Dermis blood vessel endothelial cell (primary cell): Measurements from ENCODE around the gene TMEM50A. TPM values are rescaled to one million over a fixed set of nuclear protein-coding genes. Genes with fewer than 3 reads are reported as not detected.
"Not testable (repeated sequence)": the region's sequence is repeated elsewhere in the genome, so short reads cannot be mapped to it uniquely, and the experiment has no call there.

Experiments used
- DNase-seq: peaks from one replicate; pipeline ENCODE4 v3.0.0; 2010
- total RNA-seq: library from RNA; depleted of rRNA; stranded (reverse); fragments of >200 nt; gene quantifications from 2 replicates; pipeline ENCODE4 v1.2.3, GENCODE V29; 2014

TMEM50A gene
- total RNA-seq, 1 donor from 2014 or later, result 248 TPM

DNA sequence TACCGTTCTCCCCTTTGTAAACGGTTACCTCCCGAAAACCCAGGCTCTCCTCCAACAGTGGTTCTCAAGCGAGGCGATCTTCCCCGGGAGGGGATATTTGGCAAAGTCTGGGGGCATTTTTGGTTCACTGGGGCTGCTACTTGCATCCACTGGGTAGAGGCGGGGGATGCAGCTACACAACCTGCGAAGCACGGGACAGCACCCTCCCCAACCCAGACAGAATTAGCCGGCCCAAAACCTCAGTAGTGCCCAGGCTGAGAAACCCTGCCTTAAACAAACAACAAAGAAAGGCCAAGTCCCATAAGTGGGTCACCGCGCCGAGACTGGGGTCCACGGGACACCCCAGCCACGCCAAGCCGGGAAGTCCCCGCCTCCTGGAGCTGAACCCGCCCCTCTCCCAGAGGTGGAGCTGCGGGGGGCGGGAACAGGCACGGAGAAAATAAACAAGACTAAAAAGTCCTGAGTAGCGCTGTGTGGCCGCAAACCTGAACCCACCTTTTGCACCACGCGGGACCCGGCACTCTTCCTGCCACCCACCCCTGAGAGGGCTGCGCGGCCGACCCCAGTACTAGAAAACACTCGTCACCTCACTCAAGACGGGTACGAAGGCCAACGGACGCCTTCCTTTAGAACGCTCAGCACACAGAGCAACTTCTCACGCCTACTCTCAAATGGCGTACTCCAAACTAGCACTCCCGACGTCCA is 499 bp upstream of the TMEM50A start:
- DNase-seq, result not testable (repeated sequence)

DNA sequence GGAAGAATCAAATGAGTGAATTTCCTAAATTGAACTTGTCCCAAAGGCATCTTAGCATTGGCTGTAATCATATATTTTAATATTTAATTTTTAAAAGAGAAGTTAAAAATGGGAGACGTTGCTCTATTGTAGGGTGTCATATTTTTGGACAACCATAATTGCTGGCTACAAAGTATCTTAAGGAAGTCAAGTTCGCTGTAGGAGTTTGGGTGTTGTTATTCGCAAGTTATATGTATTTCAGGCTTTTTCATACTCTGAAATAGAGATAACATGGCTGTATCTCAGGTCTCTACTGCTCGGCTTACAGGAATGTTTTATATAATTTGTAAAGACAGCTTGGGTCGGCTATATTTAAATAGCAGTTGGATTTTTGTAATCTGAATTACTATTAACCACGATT is 852 bp downstream of the TMEM50A start:
- DNase-seq, result no peak

DNA sequence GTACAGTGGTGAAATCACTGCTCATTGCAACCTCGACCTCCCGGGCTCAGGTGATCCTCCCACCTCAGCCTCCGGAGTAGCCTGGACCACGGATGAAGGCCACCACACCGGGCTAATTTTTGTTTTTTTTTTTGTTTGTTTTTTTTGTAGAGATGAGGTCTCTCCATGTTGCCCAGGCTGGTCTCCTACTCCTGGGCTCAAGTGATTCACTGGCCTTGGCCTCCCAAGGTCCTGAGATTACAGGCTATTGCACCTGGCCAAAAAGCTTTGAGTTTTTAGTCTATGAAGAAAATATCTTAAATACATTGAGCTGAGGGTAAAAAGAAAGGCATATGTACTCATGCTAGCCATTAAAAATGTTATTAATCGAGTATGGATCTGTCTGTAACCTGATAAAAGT is 3.6 kb downstream of the TMEM50A start:
- DNase-seq, result no peak

DNA sequence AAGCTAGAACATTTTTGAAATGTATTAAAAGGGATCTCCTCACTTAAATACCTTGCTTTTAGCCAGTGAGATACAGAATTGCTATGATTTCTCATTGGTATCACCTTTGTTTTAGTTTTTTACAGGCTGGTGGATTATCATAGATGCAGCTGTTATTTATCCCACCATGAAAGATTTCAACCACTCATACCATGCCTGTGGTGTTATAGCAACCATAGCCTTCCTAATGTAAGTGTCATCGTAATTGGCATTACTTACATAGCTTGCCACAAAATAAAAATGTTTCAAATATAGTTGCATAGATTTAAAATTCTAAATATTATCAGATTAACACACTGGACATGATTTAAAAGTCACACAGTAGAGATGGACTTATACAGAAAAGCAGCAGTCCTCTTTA is 4.7 kb downstream of the TMEM50A start:
- no peak for DNase-seq

DNA sequence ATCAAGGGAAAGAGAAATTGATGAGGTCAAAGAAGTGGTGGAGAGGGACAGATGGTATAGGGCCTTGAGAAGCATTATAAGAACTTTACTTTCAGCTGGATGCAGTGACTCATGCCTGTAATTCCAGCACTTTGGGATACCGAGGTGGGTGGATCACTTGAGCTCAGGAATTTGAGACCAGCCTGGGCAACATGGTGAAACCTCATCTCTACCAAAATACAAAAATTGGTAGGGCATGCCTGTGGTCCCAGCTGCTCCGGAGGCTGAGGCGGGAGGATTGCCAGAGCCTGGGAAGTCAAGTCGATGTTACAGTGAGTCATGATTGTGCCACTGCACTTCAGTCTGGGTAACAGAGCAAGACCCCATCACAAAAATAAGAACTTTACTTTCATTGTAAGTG is 5.7 kb downstream of the TMEM50A start:
- DNase-seq, result no peak

DNA sequence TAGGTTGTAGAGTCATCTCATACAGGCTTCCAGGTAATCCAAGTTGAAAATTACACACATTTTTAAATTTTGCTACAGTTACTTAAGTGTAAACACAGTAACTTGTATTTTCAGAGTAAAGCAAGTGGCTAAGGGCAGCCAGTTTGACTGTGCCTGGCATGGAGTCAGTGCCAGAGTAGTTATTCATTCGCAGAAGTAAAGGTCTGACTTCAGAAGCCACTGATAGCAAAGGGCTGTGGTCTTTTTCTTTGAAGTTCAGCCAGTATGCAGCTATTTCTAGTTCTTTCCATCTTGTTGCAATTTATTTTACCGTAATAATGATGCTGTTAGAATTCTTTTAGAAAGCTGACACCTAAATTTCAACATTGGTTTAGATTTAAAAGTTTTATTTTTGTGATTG is 9.4 kb downstream of the TMEM50A start:
- no peak for DNase-seq

DNA sequence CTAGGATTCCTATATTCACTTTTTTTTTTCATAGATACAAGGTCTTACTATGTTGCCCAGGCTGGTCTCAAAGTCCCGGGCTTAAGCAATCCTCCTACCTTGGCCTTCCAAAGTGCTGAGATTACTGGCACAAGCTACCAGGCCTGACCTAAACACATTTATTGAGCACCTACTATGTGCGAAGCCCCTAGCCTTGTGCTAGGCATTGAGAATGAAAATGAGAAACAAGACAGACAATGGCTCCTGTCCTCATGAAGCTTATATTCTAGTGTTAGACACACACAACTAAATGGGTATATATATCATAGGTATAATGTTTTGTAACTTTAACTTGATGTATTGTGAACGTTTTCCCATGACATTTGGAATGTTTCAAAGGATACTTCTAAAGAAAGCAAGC is 11.5 kb downstream of the TMEM50A start:
- DNase-seq, result no peak

DNA sequence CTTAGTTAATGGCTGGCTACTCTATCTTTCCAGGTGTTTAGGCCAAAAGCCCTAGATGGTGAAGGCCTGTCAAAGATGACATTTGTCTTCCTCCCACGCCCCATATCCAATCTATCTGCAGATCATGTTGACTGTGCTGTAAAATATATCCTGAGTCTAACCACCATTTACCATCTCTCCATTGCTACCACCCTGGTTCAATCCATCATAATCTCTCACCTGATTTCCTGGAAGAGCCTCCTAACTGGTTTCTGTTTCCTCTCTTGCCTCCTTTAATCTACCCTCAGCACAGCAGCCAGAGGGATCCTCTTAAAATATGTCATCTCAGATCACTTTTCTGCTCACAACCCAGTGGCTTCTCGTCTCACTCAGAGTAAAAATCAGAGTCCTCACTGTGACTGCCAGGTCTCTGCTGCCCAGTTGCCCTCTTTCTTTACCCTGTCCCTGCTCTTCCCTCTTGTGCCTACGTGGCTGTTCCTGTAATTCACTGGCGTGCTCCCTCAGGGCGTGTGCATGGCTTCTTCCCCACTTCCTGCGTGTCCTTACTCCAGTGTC is 17.8 kb downstream of the TMEM50A start:
- no peak for DNase-seq

DNA sequence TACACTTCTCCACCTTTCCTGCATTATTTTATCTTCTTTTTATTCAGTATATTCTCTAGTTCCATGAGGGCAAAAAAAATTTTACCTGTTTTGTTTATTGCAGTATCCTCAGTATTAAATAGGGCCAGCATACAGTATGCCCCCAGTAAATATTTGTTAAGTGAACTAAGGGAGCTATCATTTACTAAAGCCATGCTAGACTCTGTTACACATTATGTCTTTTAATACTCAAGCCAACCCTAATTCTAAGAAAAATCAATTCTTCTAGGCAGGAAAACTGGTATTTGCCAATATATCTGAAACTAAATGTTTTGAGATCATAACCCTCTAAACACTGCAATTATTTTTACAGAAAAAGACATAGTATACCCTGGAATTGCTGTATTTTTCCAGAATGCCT is 18.3 kb downstream of the TMEM50A start:
- no peak for DNase-seq

DNA sequence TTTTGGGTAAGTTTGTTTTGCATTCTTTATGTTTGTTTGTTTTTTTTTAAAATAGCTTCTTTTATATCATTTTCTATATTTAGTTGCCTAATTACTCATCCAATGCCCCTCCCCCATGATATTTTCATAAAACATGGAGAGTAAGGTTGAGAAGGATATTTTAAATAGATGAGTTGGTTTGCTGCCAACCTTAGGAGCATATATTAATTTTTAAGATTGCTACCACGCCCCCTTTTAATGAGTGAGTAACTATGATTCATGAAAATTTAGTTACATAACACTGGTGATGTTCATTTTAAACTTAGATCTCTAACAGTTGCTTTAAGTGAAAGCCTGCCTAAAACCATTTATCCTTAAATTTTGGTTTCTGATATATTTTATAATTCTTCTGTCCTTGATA is 18.7 kb downstream of the TMEM50A start:
- no peak for DNase-seq

DNA sequence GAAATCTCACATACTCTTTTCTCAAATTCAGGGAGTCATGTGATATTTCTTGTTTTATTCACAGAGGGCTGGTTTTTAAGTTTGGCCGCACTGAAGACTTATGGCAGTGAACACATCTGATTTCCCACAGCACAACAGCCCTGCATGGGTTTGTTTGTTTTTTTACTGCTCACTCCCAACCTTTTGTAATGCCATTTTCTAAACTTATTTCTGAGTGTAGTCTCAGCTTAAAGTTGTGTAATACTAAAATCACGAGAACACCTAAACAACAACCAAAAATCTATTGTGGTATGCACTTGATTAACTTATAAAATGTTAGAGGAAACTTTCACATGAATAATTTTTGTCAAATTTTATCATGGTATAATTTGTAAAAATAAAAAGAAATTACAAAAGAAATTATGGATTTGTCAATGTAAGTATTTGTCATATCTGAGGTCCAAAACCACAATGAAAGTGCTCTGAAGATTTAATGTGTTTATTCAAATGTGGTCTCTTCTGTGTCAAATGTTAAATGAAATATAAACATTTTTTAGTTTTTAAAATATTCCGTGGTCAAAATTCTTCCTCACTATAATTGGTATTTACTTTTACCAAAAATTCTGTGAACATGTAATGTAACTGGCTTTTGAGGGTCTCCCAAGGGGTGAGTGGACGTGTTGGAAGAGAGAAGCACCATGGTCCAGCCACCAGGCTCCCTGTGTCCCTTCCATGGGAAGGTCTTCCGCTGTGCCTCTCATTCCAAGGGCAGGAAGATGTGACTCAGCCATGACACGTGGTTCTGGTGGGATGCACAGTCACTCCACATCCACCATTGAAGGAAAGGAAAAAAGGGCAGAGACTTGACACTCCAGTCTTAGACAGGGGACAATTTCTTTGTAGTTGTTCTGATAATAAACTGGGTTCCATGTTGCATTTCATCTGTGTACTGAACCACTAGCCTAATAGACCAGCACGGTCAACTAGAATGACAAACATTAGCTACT is 22.8 kb downstream of the TMEM50A start:
- peak; percentile 83 for DNase-seq

DNA sequence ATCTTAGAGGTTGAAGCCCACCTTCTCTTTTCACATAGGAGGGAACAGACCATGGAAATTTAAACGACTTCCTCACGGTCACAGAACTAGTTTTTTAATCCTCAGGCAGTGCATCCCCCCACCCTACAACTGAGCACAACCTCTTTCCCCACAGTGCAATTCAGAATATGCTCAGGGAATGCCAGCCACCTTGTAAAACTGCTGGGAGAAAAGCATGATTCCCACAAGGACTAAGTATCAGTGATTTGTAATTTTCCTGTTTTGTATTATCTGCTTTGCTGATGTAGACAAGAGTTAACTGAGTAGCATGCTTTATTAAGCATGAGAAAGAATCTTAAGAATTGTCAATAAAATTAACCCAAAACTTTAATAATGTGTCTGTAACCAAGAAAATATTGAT is 23.8 kb downstream of the TMEM50A start:
- peak; percentile 5 for DNase-seq

DNA sequence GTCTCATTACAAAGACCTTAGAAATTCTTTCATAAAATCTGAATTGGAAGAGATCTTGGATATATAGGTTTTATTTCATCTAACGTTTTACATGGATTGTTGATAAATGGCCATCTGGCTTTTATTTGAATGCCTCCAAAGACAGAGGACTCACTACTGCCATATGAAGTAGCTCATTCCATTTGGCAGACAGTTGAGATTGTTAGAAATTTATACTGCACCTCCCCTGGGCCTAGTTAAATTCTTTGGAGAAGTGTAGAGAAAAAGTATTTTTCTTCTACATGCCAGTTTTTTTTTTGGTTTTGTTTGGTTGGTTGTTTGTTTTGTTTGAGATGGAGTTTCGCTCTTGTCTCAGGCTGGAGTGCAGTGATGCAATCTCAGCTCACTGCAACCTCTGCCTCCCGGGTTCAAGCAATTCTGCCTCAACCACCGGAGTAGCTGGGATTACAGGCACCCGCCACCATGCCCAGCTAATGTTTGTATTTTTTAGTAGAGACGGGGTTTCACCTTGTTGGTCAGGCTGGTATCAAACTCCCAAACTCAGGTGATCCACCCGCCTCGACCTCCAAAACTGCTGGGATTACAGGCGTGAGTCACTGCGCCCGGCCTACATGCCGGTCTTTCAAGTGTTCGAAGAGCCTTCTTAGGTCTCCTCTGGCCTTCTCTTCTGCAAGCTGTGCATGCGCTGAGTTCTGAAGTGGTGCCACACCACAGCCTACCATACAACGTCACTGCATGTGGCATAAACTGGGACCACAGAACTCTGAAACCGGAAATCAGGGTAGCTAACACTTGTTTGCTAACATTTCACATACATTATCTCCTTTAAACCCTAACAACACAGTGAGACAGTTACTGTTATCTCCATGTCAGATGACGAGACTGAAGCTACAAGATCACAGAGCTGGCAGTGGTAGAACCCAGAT is 24.8 kb downstream of the TMEM50A start:
- DNase-seq, result not testable (repeated sequence)

DNA sequence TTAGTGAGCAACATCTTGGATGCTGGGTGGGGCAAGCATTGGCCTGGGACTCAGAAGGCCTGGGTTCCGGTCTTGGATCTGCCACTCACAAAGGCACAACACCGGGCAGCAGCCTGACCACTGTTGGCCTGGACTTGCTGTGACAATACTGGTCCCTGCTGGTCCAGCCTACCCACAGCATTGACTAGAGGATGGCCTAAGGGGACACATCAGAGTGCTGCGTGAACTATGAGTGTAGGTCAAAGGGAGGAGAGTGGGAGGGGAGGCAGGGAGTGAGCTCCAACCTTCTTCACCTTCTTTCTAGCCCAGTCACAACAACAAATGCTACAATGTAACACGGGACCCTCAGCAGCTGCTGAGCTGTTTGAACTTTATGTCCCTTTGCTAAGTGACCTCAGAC is 31.1 kb downstream of the TMEM50A start:
- no peak for DNase-seq

DNA sequence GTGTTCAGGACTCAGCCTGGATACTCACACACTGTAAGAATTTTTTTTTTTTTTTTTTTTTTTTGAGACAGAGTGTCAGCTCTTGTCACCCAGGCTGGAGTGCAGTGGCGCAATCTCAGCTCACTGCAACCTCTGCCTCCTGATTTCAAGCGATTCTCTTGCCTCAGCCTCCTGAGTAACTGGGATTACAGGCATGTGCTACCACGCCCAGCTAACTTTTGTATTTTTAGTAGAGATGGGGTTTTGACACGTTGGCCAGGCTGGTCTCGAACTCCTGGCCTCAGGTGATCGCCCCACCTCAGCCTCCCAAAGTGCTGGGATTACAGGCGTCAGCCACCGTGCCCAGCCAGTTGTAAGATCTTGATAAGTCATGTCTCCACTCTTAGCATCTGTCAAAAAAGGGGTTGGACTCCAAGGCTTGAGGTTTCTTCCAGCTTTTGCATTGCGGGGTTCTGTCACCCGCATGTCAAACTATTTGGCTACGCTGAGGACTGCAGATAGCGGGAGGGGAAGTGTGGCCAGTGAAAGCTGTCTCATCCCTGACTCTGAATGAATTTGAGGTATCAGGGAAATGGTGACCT is 31.6 kb downstream of the TMEM50A start:
- not testable (repeated sequence) for DNase-seq

DNA sequence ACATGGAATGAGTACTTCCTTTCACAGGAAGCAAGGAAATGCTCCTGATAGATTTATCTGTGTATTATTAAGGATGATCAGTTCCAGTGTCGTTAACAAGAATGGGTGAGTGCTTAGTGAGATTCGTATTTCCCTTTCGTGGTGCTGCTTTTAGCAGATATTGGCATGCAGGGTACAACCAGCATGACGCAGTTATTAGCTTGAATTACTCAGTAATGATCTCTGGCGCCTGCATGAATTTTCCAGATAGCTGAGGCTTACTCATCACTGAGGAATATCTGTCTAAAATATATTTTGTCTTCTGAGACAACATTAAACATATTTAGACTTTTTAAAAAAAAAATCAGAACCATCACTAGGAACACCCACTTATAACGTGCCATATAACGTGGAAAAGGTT is 33.6 kb downstream of the TMEM50A start:
- peak; percentile 47 for DNase-seq

DNA sequence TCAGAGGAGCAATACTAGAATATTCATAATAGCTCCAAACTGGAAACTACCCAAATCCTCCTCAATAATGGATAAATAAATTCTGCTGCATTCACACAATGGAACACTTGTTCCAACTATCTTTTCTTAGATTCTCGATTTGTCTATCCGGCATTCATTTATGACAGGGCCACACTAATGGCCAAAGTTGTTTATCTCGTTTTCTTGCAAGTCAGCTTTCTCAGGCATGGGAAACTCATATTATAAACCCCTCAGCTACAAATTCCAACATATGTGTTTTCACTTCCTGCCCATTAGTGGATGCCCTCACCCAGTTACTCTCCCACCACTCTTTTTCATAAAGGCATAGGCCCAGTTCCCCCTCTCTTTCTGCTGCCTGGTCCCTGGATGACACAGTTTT is 40.2 kb downstream of the TMEM50A start:
- not testable (repeated sequence) for DNase-seq

DNA sequence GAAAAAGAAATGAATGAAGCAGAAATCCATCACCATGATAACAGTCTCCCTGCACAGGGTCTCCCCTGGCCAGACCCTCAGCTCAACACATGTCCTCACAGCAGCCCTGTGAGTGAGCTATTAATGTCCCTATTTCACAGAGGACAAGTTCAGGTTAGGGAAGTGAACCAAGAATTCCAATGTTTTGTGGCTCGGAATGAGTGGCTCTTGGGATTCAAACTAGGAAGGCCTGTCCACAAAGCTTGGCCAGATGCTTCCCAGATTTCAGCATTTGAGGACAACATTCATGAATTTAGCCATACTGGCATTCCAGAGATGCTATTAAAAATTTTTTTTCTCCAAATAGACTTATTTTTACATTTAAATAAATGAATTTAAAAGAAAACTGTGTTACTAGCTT is 44.4 kb downstream of the TMEM50A start:
- not testable (repeated sequence) for DNase-seq

DNA sequence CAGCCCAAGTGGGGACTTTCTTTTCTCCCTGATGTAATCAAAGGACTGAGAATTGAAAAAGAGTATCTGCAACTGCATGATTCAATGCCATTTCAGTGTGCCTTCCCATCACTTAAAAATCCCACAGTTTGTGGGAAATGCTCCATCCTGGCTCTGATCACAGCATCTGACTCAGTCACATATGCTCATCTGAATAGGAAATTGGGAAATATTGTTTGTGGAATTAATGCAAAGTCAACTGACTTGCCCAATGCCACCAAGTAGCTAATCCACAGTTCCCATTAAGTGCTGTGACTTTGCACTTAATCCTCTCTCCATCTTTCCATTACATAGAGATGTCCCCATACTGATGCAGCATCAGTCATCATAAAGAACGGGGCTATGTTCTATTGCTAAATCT is 45.0 kb downstream of the TMEM50A start:
- not testable (repeated sequence) for DNase-seq

DNA sequence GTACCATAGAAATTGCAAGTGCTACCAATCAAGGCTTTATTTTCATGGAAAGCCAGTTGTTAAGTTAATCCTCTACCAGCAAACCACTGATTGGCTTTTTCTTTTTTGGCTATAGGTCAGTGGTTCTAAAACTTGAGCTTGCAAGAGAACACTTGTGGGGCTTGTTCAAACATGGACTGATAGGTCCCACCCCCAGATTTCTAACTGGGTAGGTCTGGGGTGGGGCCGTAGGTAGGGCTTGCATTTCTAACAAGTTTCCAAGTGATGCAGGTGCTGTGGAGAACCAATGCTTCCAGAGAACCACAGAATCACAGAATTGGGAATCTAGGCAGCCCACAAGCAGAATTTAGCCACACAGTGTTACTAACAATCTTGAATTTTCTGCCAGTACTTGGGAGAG is 45.7 kb downstream of the TMEM50A start:
- DNase-seq, result not testable (repeated sequence)

DNA sequence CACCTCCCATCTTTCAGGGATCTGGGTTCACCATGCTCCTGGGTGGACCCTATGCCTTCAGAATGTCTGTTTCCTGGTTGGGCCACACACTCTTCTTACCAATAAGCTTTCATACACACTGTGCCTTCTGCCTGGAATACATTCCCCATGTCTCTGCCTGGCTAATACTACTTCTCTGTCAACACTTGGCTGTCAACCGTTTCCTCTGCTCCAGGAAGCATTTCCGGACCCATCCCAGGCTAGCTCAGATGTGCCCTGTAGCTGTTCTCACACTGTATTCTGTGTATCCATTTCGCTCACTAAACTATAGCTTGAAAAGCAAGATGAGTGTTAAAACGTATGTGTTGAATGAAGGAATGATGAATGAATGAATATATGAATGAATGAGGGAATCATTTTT is 49.0 kb downstream of the TMEM50A start:
- DNase-seq, result not testable (repeated sequence)

DNA sequence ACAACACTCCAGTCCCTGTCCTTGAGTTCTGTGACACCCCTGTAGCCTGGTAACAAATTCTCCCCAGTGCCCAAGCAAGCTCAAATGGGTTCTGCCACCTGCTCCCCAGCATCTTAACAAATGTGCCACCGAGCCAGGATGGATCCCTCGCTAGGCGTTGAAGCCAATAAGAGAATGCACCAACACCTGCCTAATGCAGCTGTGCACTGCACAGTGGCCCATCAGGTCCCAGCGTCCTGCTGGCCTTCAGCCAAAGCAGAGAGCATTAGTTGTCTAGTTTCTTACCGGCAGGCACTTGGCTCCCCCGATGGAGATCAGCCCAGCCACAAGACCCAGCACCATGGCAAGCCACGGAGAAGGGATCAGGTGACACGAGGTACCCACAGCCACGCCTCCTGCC is 50.6 kb downstream of the TMEM50A start:
- DNase-seq, result not testable (repeated sequence)
